Left ventricle myocardium inferior (tissue), 1 donor: ENCODE results near the gene DCT. TPM values are rescaled to one million over a fixed set of nuclear protein-coding genes. Genes with fewer than 3 reads are reported as not detected.
A peak's percentile ranks its signal among the peaks of the same experiment; 100 is the strongest.

ENCODE experiments used
- DNase-seq: peaks from one replicate; pipeline ENCODE4 v3.0.0-alpha.2; 2020
- H3K27ac ChIP-seq: fragments of 200-600 bp; replicated peaks from 2 replicates; pipeline ENCODE4 v1.8.0; 2021
- H3K27me3 ChIP-seq: fragments of 200-600 bp; 2 replicates; pipeline ENCODE4 v1.8.0; 2021; ENCODE audit warnings: low read depth
- H3K36me3 ChIP-seq: fragments of 200-600 bp; 2 replicates; pipeline ENCODE4 v1.8.0; 2021
- H3K4me1 ChIP-seq: fragments of 200-600 bp; 2 replicates; pipeline ENCODE4 v1.8.0; 2021
- H3K4me3 ChIP-seq: fragments of 200-600 bp; 2 replicates; pipeline ENCODE4 v1.8.0; 2021; ENCODE audit warnings: mild to moderate bottlenecking, moderate library complexity
- H3K9me3 ChIP-seq: fragments of 200-600 bp; replicated peaks from 2 replicates; pipeline ENCODE4 v1.8.0; 2021
- intact Hi-C: fragments of 100-400 bp; cut with micrococcal nuclease; formaldehyde crosslinking; loops from one replicate; pipeline ENCODE4 v1.11.0; 2022
- total RNA-seq: library from RNA; stranded (reverse); fragmentation: NEBNext Ultra II Directional; extraction: Animal tissue kit (Norgen Biotek cat#: 25700); gene quantifications from one replicate; pipeline ENCODE4 v1.2.1, GENCODE V29; 2021
- TF ChIP-seq, protein P1 (sequence below): fragments of 200-600 bp; IDR thresholded peaks from 2 replicates; pipeline ENCODE4 v1.8.0; 2021; ENCODE audit warnings: antibody characterized with exemption, mild to moderate bottlenecking, borderline replicate concordance
- donor health status: DM: no; HTN: yes; CAD: no; lungs with severe emphysema.

The DCT gene
- total RNA-seq, 1 donor from 2014 or later = 0.16 TPM

DNA sequence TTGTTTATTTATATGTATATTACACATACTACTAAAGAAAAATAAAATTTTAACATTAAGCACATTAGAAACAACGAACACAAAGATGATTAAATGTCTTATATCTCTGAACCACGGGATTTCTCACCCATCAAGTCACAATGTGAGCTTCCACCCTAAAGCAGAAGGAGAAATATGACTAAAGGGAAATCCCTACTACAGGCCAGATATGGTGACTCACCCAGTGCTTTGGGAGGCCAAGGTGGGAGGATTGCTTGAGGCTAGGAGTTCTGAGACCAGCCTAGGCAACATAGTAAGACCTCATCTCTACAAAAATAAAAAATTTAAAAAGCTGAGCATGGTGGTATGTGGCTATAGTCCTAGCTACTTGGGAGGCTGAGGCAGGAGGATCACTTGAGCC lies 24.6 kb downstream of the DCT start:
- Histone ChIP-seq H3K27ac (no peak overlapping the region), H3K36me3 (no peaks in the 10 kb centered on the region), H3K4me3 (no peak overlapping the region), H3K4me1 (no peaks in the 10 kb centered on the region), H3K27me3 (no peaks in the 10 kb centered on the region), H3K9me3 (peaks cover 4% of the 10 kb centered on the region)
- intact Hi-C loops = no loop called here
- TF ChIP-seq, protein P1, sequence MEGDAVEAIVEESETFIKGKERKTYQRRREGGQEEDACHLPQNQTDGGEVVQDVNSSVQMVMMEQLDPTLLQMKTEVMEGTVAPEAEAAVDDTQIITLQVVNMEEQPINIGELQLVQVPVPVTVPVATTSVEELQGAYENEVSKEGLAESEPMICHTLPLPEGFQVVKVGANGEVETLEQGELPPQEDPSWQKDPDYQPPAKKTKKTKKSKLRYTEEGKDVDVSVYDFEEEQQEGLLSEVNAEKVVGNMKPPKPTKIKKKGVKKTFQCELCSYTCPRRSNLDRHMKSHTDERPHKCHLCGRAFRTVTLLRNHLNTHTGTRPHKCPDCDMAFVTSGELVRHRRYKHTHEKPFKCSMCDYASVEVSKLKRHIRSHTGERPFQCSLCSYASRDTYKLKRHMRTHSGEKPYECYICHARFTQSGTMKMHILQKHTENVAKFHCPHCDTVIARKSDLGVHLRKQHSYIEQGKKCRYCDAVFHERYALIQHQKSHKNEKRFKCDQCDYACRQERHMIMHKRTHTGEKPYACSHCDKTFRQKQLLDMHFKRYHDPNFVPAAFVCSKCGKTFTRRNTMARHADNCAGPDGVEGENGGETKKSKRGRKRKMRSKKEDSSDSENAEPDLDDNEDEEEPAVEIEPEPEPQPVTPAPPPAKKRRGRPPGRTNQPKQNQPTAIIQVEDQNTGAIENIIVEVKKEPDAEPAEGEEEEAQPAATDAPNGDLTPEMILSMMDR = no peak
- no peak for DNase-seq

DNA sequence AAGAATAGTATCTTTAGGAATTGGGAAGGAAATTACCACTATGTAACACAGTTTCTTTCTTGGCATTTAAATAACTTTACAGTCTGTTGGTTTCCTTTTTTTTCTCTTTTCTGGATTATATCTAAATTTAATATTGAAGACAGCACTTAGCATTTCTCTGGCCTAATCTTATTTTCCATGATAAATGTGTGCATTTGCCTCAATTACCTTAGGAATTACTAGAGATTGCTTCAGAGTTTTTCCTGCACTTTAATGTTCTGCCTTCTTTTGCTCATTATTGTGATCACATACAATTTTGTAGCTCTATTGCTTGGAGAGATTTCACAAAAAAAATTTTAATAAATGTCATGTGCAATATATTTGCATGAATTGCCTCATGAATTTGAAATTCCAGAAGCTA lies 25.1 kb downstream of the DCT start:
- Histone ChIP-seq H3K4me3 (no peak overlapping the region), H3K27me3 (no peaks in the 10 kb centered on the region), H3K9me3 (peaks cover 6% of the 10 kb centered on the region), H3K27ac (no peak overlapping the region), H3K4me1 (no peaks in the 10 kb centered on the region), H3K36me3 (no peaks in the 10 kb centered on the region)
- TF ChIP-seq, protein P1 = no peak
- intact Hi-C loops = no loop called here
- DNase-seq = no peak

DNA sequence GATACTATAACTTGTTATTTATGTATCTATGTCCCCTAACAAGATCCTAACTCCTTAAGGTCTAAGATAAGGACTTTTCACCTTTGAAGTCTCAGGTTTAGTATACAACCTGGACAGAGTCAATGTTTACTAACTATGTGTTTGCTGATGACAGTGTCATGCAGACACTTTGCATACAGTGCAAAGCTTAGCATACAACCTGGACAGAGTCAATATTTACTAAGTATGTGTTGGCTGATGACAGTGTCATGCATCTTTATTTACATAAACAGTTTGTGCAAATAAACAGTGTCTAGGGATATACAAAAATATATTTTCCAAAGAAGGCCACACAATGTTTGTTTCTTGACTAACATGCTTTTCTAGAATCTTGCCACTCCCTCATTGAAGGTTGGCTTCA lies 34.7 kb downstream of the DCT start:
- no peaks in the 10 kb centered on the region for H3K4me1 ChIP-seq
- H3K9me3 ChIP-seq = peaks cover 1% of the 10 kb centered on the region
- H3K4me3 ChIP-seq = no peak overlapping the region
- TF ChIP-seq, protein P1 = no peak
- H3K27me3 ChIP-seq = peaks cover 12% of the 10 kb centered on the region
- intact Hi-C loops = no loop called here
- no peak overlapping the region for H3K27ac ChIP-seq
- H3K36me3 ChIP-seq = no peaks in the 10 kb centered on the region
- no peak for DNase-seq

DNA sequence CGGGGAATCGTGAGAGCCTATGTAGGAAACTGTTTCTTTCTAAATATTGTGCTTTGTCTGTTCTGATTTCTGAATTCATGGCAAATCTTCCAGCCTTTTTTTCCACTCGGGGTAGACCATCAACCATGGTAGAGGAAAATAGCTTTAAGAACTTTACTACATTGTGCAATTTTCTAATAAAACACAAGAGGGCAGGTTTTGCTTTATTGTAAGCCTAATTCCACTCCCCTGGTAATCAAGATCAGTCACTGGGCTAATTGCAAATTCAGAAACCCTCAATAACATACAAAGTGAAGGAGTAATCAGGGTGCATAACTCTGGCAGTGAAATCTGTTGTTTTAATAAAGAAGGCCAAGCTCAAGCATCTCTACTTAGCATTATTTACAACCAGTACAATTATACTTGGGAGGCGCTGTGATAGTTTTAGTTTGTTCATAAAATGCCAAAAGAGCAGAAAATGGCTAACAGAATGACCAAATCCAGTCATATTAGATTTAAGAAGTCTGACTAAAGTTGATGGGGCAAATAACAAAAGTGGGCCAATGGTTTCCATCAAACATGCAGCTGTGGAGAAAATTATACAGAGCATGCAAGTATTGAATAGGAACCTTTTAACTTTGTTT lies 43.8 kb downstream of the DCT start:
- no peaks in the 10 kb centered on the region for H3K36me3 ChIP-seq
- H3K27ac ChIP-seq = no peak overlapping the region
- no peak overlapping the region for H3K4me3 ChIP-seq
- intact Hi-C loops = loop anchor here (5.0 kb wide), 1 partner anchor 182 kb away; no protein-coding TSS in a partner anchor
- peaks cover 6% of the 10 kb centered on the region for H3K4me1 ChIP-seq
- DNase-seq = no peak
- H3K27me3 ChIP-seq = no peaks in the 10 kb centered on the region
- TF ChIP-seq, protein P1 = peak; percentile 71
- H3K9me3 ChIP-seq = no peaks in the 10 kb centered on the region

DNA sequence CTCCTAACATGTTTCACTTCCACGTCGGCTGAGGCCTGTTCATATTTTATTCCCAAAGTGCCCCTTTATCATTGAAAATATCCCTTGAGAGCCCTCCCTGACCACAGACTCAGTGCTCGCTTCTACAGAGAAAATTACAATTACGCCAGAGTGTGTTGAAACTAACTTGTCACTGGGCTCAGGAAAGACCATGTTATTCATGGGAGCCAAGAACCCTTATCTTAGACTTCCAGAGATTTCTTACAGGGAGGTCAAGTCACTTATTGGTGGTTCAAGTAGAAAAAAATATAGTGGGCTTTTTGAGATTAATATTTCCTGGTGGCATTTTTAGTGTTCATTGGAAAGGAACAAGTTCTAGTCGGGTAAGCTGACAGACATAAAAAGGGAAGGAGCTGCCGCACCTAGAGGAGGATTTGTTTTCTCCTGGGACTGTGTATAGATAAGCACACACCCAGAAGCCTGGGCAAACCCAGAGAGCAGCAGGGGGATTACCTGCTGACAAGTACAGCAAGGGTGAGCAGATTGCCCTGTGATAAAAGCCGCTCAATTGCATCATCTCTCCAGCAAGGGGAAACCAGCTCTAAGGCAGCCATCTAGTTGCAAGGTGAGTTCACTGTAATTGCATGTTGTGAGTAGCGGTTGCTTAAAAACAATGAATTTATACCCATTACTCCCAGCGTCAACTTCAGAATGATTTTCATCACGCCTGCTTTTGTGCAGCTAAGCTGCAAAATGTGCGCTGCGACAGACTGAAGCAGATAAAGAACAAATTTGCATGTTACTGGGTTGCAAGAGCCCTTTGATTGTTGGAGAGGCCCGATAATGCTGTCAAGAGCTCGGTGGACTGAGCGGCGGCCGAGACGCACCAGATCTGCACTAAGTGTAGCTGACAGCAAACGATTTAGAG lies 46.2 kb downstream of the DCT start:
- Histone ChIP-seq H3K9me3 (no peaks in the 10 kb centered on the region), H3K27me3 (peaks cover 11% of the 10 kb centered on the region), H3K36me3 (no peaks in the 10 kb centered on the region), H3K4me3 (peak overlapping the region; percentile 43), H3K4me1 (peaks cover 6% of the 10 kb centered on the region), H3K27ac (peak overlapping the region; percentile 10)
- TF ChIP-seq, protein P1 = no peak
- intact Hi-C loops = no loop called here
- DNase-seq = no peak
